Activated T-helper 1 cell treated with anti-CD3 and anti-CD28 coated beads, Interleukin-12 subunit alpha, Interleukin-12 subunit beta, Interleukin-2, Interleukin-4 antibody, amounts not matched to agents 30 ng/mL and 10 ng/mL and 1 ng/mL, durations not matched to agents 14 hours and 24 hours and 36 hours (primary cell): ENCODE results near the gene IRF2BP1. TPM values are rescaled to one million over a fixed set of nuclear protein-coding genes. Genes with fewer than 3 reads are reported as not detected.

Source experiments
- DNase-seq: peaks from one replicate; pipeline ENCODE4 v3.0.0; 2021; ENCODE audit warnings: low spot score
- H3K27ac Mint-ChIP-seq: one replicate; pipeline ENCODE4 v1.8.0; 2021; ENCODE audit warnings: mild to moderate bottlenecking, mixed read lengths
- H3K27me3 Mint-ChIP-seq: one replicate; pipeline ENCODE4 v1.8.0; 2022; ENCODE audit warnings: mild to moderate bottlenecking, moderate library complexity, mixed read lengths; ENCODE audit not compliant: insufficient read depth
- H3K36me3 Mint-ChIP-seq: one replicate; pipeline ENCODE4 v1.8.0; 2021; ENCODE audit warnings: low read depth, mixed read lengths
- H3K4me1 Mint-ChIP-seq: one replicate; pipeline ENCODE4 v1.8.0; 2021; ENCODE audit warnings: low read depth, mixed read lengths
- H3K4me3 Mint-ChIP-seq: one replicate; pipeline ENCODE4 v1.8.0; 2021; ENCODE audit warnings: mild to moderate bottlenecking, moderate library complexity, mixed read lengths
- H3K9me3 Mint-ChIP-seq: one replicate; pipeline ENCODE4 v1.8.0; 2021; ENCODE audit warnings: mixed read lengths
- intact Hi-C: fragments of 100-400 bp; cut with micrococcal nuclease; formaldehyde crosslinking; loops from one replicate; pipeline ENCODE4 v1.15.1; 2024
- total RNA-seq: library from RNA; stranded (reverse); gene quantifications from 2 replicates; pipeline ENCODE4 v1.2.3, GENCODE V29; 2022

Gene IRF2BP1
- total RNA-seq, 1 donor from 2014 or later = 21.5 TPM

- H3K4me1 Mint-ChIP-seq = peaks cover 29% of the 10 kb centered on the region
These were observed 25.3 kb downstream of the IRF2BP1 start for GRCh38 chr19:45860359-45861259.

GRCh38 chr19:45854167-45854778 lies 31.7 kb downstream of the IRF2BP1 start:
- H3K4me3 Mint-ChIP-seq = no peak overlapping the region
- no peaks in the 10 kb centered on the region for H3K27me3 Mint-ChIP-seq
- H3K27ac Mint-ChIP-seq = no peak overlapping the region
- H3K4me1 Mint-ChIP-seq = peaks cover 5% of the 10 kb centered on the region
- no peak for DNase-seq
- peaks cover 31% of the 10 kb centered on the region for H3K36me3 Mint-ChIP-seq
- intact Hi-C loops = no loop called here
- H3K9me3 Mint-ChIP-seq = no peaks in the 10 kb centered on the region

More at GRCh38 chr19:45860359-45861259, 25.3 kb downstream of the IRF2BP1 start:
- intact Hi-C loops = loop anchor here (5.0 kb wide), 2 partner anchors 157 to 487 kb away; partner anchors contain the start of gene PPP5C
- no peak overlapping the region for H3K27ac Mint-ChIP-seq
- H3K4me3 Mint-ChIP-seq = peak overlapping the region; percentile 94
- H3K36me3 Mint-ChIP-seq = peaks cover 14% of the 10 kb centered on the region
- DNase-seq = no peak
- peaks cover 24% of the 10 kb centered on the region for H3K27me3 Mint-ChIP-seq
- no peaks in the 10 kb centered on the region for H3K9me3 Mint-ChIP-seq

DNA sequence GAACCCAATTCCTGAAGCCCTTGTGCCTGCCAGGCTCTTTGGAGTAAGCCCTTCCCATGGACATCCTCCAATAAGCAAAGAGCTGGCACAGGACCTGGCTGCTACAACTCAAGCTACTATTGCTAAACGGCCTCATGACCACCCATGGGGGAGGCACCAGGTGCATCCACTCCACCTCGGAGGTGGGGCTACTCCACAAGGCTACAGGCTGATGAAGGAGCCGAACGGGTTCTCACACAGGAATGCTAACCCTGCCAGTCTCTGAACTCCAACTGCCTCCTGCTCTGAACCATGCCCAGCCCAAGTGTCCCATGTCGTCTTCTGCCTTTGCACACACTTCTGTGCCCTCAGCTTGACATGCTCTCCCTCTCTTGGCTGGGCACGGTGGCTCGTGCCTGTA lies 33.0 kb downstream of the IRF2BP1 start:
- Mint-ChIP-seq H3K27ac (no peak overlapping the region), H3K27me3 (no peaks in the 10 kb centered on the region), H3K4me3 (no peak overlapping the region), H3K4me1 (peaks cover under 1% of the 10 kb centered on the region), H3K36me3 (peaks cover 29% of the 10 kb centered on the region), H3K9me3 (no peaks in the 10 kb centered on the region)
- intact Hi-C loops = no loop called here
- DNase-seq = no peak

GRCh38 chr19:45852145-45852750 lies 33.7 kb downstream of the IRF2BP1 start:
- Mint-ChIP-seq H3K4me1 (no peaks in the 10 kb centered on the region), H3K27ac (no peak overlapping the region), H3K36me3 (peaks cover 36% of the 10 kb centered on the region), H3K9me3 (no peaks in the 10 kb centered on the region), H3K27me3 (no peaks in the 10 kb centered on the region), H3K4me3 (no peak overlapping the region)
- intact Hi-C loops = no loop called here
- no peak for DNase-seq

- Mint-ChIP-seq H3K4me3 (no peak overlapping the region), H3K9me3 (no peaks in the 10 kb centered on the region), H3K36me3 (peaks cover 46% of the 10 kb centered on the region), H3K4me1 (no peaks in the 10 kb centered on the region), H3K27ac (no peak overlapping the region), H3K27me3 (no peaks in the 10 kb centered on the region)
- intact Hi-C loops = no loop called here
- no peak for DNase-seq
These were observed 37.0 kb downstream of the IRF2BP1 start for GRCh38 chr19:45848922-45849321.

GRCh38 chr19:45847663-45848062 lies 38.3 kb downstream of the IRF2BP1 start:
- Mint-ChIP-seq H3K36me3 (peaks cover 55% of the 10 kb centered on the region), H3K27me3 (no peaks in the 10 kb centered on the region), H3K4me3 (no peak overlapping the region), H3K4me1 (no peaks in the 10 kb centered on the region), H3K27ac (no peak overlapping the region), H3K9me3 (no peaks in the 10 kb centered on the region)
- intact Hi-C loops = no loop called here
- no peak for DNase-seq

DNA sequence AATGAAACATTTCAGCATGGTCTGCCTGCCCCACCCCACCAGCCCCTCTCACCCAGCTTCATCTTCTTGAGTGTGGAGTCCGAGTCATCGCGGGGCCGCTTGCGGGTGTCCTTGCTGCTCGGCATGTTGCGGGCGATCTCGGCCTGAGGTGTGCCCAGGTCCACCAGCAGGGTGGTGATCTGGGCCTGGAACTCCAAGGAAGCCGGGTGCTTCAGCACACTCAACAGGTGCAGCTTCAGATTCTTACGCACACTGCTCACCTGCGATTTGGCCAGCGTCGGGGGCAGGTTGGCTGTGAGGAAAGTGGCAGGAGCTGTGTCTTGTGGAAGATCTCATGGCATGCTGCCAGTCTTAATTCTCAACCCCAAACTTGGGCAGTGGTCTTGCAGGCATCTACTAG lies 43.7 kb downstream of the IRF2BP1 start:
- no peak overlapping the region for H3K27ac Mint-ChIP-seq
- H3K9me3 Mint-ChIP-seq = no peaks in the 10 kb centered on the region
- no peaks in the 10 kb centered on the region for H3K27me3 Mint-ChIP-seq
- no peak overlapping the region for H3K4me3 Mint-ChIP-seq
- intact Hi-C loops = no loop called here
- H3K4me1 Mint-ChIP-seq = no peaks in the 10 kb centered on the region
- no peak for DNase-seq
- peaks cover 66% of the 10 kb centered on the region for H3K36me3 Mint-ChIP-seq

DNA sequence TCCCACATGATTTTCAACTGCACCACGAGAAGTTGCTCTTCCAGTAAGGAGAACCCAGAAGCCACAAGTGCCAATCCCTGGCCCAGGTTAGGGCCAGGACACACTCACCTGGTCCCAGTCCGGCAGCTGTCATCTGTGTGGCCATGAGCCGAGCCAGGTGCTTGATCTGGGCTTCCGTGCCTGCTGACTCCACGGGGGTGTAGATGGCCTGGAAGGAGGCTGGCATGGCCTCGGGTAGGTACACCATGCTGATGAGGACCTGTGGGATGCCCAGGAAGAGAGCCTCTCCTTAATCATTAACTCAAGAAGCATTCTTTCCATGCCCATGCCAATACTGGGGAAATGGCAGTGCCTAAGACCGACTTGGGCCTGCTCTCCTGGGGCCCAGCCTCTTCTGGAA lies 51.0 kb downstream of the IRF2BP1 start:
- Mint-ChIP-seq H3K4me3 (no peak overlapping the region), H3K4me1 (no peaks in the 10 kb centered on the region), H3K9me3 (no peaks in the 10 kb centered on the region), H3K27me3 (no peaks in the 10 kb centered on the region), H3K27ac (no peak overlapping the region), H3K36me3 (peaks cover 52% of the 10 kb centered on the region)
- intact Hi-C loops = no loop called here
- DNase-seq = no peak

Other genes with a start within 250 kb of the IRF2BP1 start
- 148 and 152 TPM in 2 replicates for gene EML2, start 246.7 kb downstream of the IRF2BP1 start, total RNA-seq
- gene GIPR, start 217.9 kb downstream of the IRF2BP1 start, total RNA-seq = 4.3 and 6.1 TPM in 2 replicates
- 757 and 760 TPM in 2 replicates for gene SNRPD2, start 194.2 kb downstream of the IRF2BP1 start, total RNA-seq
- gene QPCTL, start 193.5 kb downstream of the IRF2BP1 start, total RNA-seq = 13.7 and 18.0 TPM in 2 replicates
- gene FBXO46, start 155.2 kb downstream of the IRF2BP1 start, total RNA-seq = 35.1 and 35.4 TPM in 2 replicates
- gene MEIOSIN, start 152.7 kb downstream of the IRF2BP1 start, total RNA-seq = not detected in 2 replicates
- 3.7 and 5.6 TPM in 2 replicates for gene SIX5, start 116.9 kb downstream of the IRF2BP1 start, total RNA-seq
- 22.8 and 23.9 TPM in 2 replicates for gene DMPK, start 103.7 kb downstream of the IRF2BP1 start, total RNA-seq
- gene DMWD, start 93.3 kb downstream of the IRF2BP1 start, total RNA-seq = 50.0 and 55.8 TPM in 2 replicates
- gene RSPH6A, start 70.8 kb downstream of the IRF2BP1 start, total RNA-seq = 0.29 and 0.59 TPM in 2 replicates
- 118 and 120 TPM in 2 replicates for gene SYMPK, start 23.0 kb downstream of the IRF2BP1 start, total RNA-seq
- gene FOXA3, start 21.8 kb downstream of the IRF2BP1 start, total RNA-seq = 0.27 and 0.34 TPM in 2 replicates
- gene MYPOP, start 16.5 kb upstream of the IRF2BP1 start, total RNA-seq = 6.9 and 7.2 TPM in 2 replicates
- not detected in 2 replicates for gene NANOS2, start 28.6 kb upstream of the IRF2BP1 start, total RNA-seq
- gene NOVA2, start 87.7 kb upstream of the IRF2BP1 start, total RNA-seq = not detected in 2 replicates
- 24.0 and 24.1 TPM in 2 replicates for gene CCDC61, start 109.3 kb upstream of the IRF2BP1 start, total RNA-seq
- gene PGLYRP1, start 136.9 kb upstream of the IRF2BP1 start, total RNA-seq = not detected in 2 replicates
- not detected in 2 replicates for gene IGFL4, start 154.9 kb upstream of the IRF2BP1 start, total RNA-seq
- gene IGFL3, start 238.5 kb upstream of the IRF2BP1 start, total RNA-seq = not detected in 2 replicates